ENCODE data around the gene ATRIP. TPM values are rescaled to one million over a fixed set of nuclear protein-coding genes. Genes with fewer than 3 reads are reported as not detected.
"Not testable (repeated sequence)": the region's sequence is repeated elsewhere in the genome, so short reads cannot be mapped to it uniquely, and the experiment has no call there.

ATRIP gene
- total and polyA plus RNA-seq, 2 of the 8 experiments (the other 6 are each of a cell fraction or from before 2014, with no cell fraction given) = 18.5 to 20.2 TPM

- no peak for TF ChIP-seq TBP (IDR thresholded peaks at IDR 0.05; ENCODE audit: low read depth, low read length)
- TF ChIP-seq CHD2 (IDR thresholded peaks at IDR 0.05; ENCODE audit: low read length) = no peak
- no peak for TF ChIP-seq BACH1 (IDR thresholded peaks at IDR 0.05; ENCODE audit: low read length)
- no peak for TF ChIP-seq CREB1 (IDR thresholded peaks at IDR 0.05)
- TF ChIP-seq TEAD4 (IDR thresholded peaks at IDR 0.05; ENCODE audit: low read depth, low read length) = no peak
- no peak for TF ChIP-seq GTF2F1 (IDR thresholded peaks at IDR 0.05; ENCODE audit: borderline replicate concordance, low read depth, low read length)
- TF ChIP-seq ATF2 (IDR thresholded peaks at IDR 0.05; ENCODE audit: low read length) = no peak
- no peak for TF ChIP-seq SRF (IDR thresholded peaks at IDR 0.05; ENCODE audit: low read depth, low read length)
- no peak for TF ChIP-seq NRF1 (IDR thresholded peaks at IDR 0.05; ENCODE audit: low read depth, low read length)
Measured at GRCh38 chr3:48478626-48479555, 32.4 kb downstream of the ATRIP start (continued).

- H4K8ac ChIP-seq (ENCODE audit: extremely low read depth, insufficient read depth, low read length); H2BK120ac ChIP-seq (replicated peaks; ENCODE audit: low read depth, low read length); H3K56ac ChIP-seq (replicated peaks; ENCODE audit: insufficient read length, low read depth, low read length); H3K14ac ChIP-seq (ENCODE audit: insufficient read length); H4K91ac ChIP-seq (replicated peaks; ENCODE audit: insufficient read length, low read length); FAIRE-seq; H3K27me3 ChIP-seq (replicated peaks in 1 of 4; ENCODE audit: control insufficient read depth in 3 of 4, extremely low read depth in 1 of 4, insufficient read depth in 3 of 4, low read length in 3 of 4); H3K36me3 ChIP-seq (ENCODE audit: control insufficient read depth in 2 of 4, insufficient read depth in 4 of 4, low read length in 3 of 4); H3K79me1 ChIP-seq (ENCODE audit: low read depth, low read length); H3K18ac ChIP-seq (ENCODE audit: extremely low read depth, low read length); H3K23ac ChIP-seq (ENCODE audit: insufficient read length); H3K9ac ChIP-seq (replicated peaks in 1 of 4; ENCODE audit: extremely low read depth in 1 of 4, low read depth in 3 of 4, low read length in 3 of 4); H2BK5ac ChIP-seq (ENCODE audit: low read depth, low read length); H2AFZ ChIP-seq (ENCODE audit: low read length); H2BK12ac ChIP-seq (ENCODE audit: low read depth, low read length); H3K4me3 ChIP-seq (ENCODE audit: extremely low read depth in 1 of 4, insufficient read depth in 2 of 4, low read depth in 3 of 4, low read length in 4 of 4); H3K9me3 ChIP-seq (ENCODE audit: insufficient read depth in 2 of 2, low read depth in 1 of 2, low read length in 1 of 2); H4K20me1 ChIP-seq (replicated peaks in 1 of 2; ENCODE audit: control insufficient read depth in 1 of 2, insufficient read depth in 2 of 2, low read length in 2 of 2); H3K4ac ChIP-seq (replicated peaks; ENCODE audit: insufficient read length, low read depth, low read length); H4K5ac ChIP-seq (ENCODE audit: insufficient read length, low read depth, low read length); H2BK20ac ChIP-seq (ENCODE audit: low read length); H3K79me2 ChIP-seq (ENCODE audit: control insufficient read depth in 1 of 2, insufficient read depth in 2 of 2, low read length in 2 of 2); DNase-seq (ENCODE audit: low read depth in 1 of 2, low spot score in 2 of 2); H3K4me2 ChIP-seq (ENCODE audit: insufficient read depth in 1 of 2, low read depth in 2 of 2, low read length in 2 of 2); H2AK5ac ChIP-seq (ENCODE audit: low read depth, low read length); H3K23me2 ChIP-seq (ENCODE audit: low read depth, low read length); H2BK15ac ChIP-seq (ENCODE audit: low read length); H3K4me1 ChIP-seq (replicated peaks in 1 of 4; ENCODE audit: control insufficient read depth in 3 of 4, insufficient read depth in 4 of 4, low read length in 3 of 4); H3K27ac ChIP-seq (ENCODE audit: low read depth, low read length): not testable (repeated sequence)
- WGBS, 2 experiments (ENCODE audit: extremely low coverage in 1 of 2, insufficient coverage in 1 of 2, insufficient read length in 1 of 2, insufficient replicate concordance in 2 of 2, low coverage in 1 of 2, low lambda C conversion rate in 2 of 2, missing lambda C conversion rate in 1 of 2) = 93% methylated on average over 11 of the region's 11 CpGs; no CpG with 5 or more reads in 1 of the 2 experiments
- POLR2A ChIA-PET (ENCODE audit: partially characterized antibody) = interaction anchor here (1.0 to 1.5 kb wide), 2 partner anchors 8 to 24 kb away, joined by 4 read pairs; no protein-coding TSS in a partner anchor
- CTCF ChIA-PET (ENCODE audit: partially characterized antibody) = interaction anchor here (0.9 kb wide), 1 partner anchor 45 kb away, joined by 3 read pairs; no protein-coding TSS in a partner anchor
Measured at GRCh38 chr3:48480891-48481290, 34.4 kb downstream of the ATRIP start.

Measured in H1 (cell line).